Measurements from ENCODE around the gene NRG4. TPM values are rescaled to one million over a fixed set of nuclear protein-coding genes. Genes with fewer than 3 reads are reported as not detected.
"Not testable (repeated sequence)": the region's sequence is repeated elsewhere in the genome, so short reads cannot be mapped to it uniquely, and the experiment has no call there.

Gene NRG4
- total RNA-seq, 4 donors from 2014 or later = 0.12 to 0.13 TPM; not detected in 2

DNA sequence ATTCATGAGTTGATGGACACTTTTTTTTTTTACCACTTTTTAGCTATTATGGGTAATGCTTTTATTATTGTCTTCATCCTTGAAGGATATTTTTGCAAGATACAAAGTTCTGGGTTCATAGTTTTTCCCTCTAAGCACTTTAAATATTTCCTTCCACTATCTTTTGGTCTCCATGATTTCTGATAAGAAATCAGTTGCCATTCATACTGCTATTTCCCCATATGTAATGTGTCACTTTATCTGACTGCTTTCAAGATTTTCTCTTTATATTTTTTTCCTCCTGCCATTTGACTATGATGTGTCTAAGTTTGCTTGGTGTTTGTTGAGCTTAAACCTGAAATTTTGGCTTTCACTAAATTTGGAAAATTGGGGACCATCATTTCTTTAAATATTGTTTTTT, 19.3 kb downstream of the NRG4 start:
- no peak for ATAC-seq
- TF ChIP-seq EP300 (IDR thresholded peaks at IDR 0.05) = no peak
- TF ChIP-seq, protein P1, sequence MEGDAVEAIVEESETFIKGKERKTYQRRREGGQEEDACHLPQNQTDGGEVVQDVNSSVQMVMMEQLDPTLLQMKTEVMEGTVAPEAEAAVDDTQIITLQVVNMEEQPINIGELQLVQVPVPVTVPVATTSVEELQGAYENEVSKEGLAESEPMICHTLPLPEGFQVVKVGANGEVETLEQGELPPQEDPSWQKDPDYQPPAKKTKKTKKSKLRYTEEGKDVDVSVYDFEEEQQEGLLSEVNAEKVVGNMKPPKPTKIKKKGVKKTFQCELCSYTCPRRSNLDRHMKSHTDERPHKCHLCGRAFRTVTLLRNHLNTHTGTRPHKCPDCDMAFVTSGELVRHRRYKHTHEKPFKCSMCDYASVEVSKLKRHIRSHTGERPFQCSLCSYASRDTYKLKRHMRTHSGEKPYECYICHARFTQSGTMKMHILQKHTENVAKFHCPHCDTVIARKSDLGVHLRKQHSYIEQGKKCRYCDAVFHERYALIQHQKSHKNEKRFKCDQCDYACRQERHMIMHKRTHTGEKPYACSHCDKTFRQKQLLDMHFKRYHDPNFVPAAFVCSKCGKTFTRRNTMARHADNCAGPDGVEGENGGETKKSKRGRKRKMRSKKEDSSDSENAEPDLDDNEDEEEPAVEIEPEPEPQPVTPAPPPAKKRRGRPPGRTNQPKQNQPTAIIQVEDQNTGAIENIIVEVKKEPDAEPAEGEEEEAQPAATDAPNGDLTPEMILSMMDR (IDR thresholded peaks at IDR 0.05) = no peak
- no peak for TF ChIP-seq POLR2A (IDR thresholded peaks at IDR 0.05)
- TF ChIP-seq POLR2AphosphoS5 (IDR thresholded peaks at IDR 0.05) = no peak
- Histone ChIP-seq H3K4me1 (no peaks in the 10 kb centered on the region), H3K4me3 (no peak overlapping the region), H3K9me3 (no peaks in the 10 kb centered on the region), H3K36me3 (no peaks in the 10 kb centered on the region), H3K27ac (no peak overlapping the region), H3K27me3 (peaks cover 5% of the 10 kb centered on the region)

DNA sequence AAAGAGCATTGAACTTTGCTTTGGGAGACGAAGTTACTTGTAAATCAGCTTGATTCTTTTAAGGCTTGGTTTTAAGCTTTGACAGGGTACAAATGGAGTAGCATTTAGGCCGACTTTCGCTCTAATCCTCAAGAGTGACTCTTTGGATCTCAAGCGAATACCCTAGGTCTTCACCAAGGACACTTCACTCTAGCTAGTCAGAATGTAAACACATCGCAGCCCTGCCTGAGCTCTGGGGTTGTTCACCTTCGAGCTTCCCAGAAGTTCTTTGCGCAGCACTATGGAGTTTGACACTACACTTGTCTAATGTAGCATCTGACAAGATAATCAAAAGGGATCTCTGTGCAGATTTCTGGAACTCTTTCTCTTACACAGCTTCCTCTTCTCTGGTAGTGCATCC, 22.3 kb downstream of the NRG4 start:
- no peaks in the 10 kb centered on the region for H3K4me1 ChIP-seq
- no peak overlapping the region for H3K4me3 ChIP-seq
- TF ChIP-seq POLR2AphosphoS5 (IDR thresholded peaks at IDR 0.05) (no peak), EP300 (IDR thresholded peaks at IDR 0.05) (no peak), POLR2A (IDR thresholded peaks at IDR 0.05) (no peak)
- TF ChIP-seq, protein P1 (IDR thresholded peaks at IDR 0.05) = no peak
- H3K9me3 ChIP-seq = no peaks in the 10 kb centered on the region
- 57 to 60% methylated on average over 1 to 6 of the region's 7 CpGs for WGBS, 2 donors (ENCODE audit: low coverage in 1 of 2)
- H3K27me3 ChIP-seq = no peaks in the 10 kb centered on the region
- no peaks in the 10 kb centered on the region for H3K36me3 ChIP-seq
- ATAC-seq = no peak
- no peak overlapping the region for H3K27ac ChIP-seq

DNA sequence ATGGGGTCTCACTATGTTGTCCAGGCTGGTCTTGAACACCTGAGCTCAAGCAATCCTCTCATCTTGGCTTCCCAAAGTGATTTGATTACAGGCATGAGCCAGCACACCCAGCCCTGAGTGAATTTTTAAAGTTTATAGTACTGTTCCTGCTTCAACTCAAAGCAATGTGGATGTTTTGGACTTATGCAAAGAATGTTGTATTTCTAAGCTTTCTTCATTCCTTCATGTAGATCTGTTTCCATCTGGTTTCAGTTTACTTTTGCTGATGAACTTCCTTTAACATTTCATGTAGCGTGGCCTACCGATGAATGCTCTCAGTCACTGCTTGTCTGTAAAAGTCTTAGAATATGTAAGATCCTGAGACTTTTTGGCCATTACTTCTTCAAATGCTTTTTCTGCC, 23.2 kb downstream of the NRG4 start:
- H3K9me3 ChIP-seq = no peaks in the 10 kb centered on the region
- H3K4me3 ChIP-seq = no peak overlapping the region
- H3K4me1 ChIP-seq = no peaks in the 10 kb centered on the region
- no peak for ATAC-seq
- H3K27me3 ChIP-seq = no peaks in the 10 kb centered on the region
- no peaks in the 10 kb centered on the region for H3K36me3 ChIP-seq
- WGBS, 2 donors (ENCODE audit: low coverage in 1 of 2) = 48 to 59% methylated on average over 2 of the region's 2 CpGs
- H3K27ac ChIP-seq = no peak overlapping the region
- TF ChIP-seq EP300 (IDR thresholded peaks at IDR 0.05) (no peak), POLR2AphosphoS5 (IDR thresholded peaks at IDR 0.05) (no peak), POLR2A (IDR thresholded peaks at IDR 0.05) (no peak)
- TF ChIP-seq, protein P1 (IDR thresholded peaks at IDR 0.05) = no peak

DNA sequence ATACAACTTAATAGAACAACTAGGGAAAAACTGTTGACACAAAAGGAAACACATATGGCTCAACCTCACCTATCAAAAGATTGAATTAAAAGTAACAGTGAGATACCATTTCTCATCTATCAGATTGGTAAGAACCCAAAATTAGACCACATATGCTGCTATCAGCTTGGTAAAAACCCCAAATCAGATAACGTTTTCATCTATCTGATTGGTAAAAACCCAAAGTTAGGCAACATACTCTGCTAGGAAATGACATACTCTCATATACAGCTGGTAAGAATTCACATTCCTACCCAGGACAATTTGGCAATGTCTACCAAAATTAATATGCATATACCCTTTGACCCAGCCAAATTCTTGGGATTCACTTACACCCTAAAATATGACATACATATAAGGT, 26.3 kb downstream of the NRG4 start:
- Histone ChIP-seq H3K27me3 (no peaks in the 10 kb centered on the region), H3K9me3 (no peaks in the 10 kb centered on the region), H3K4me3 (no peak overlapping the region), H3K36me3 (no peaks in the 10 kb centered on the region), H3K4me1 (no peaks in the 10 kb centered on the region), H3K27ac (no peak overlapping the region)
- TF ChIP-seq, protein P1 (IDR thresholded peaks at IDR 0.05) = no peak
- TF ChIP-seq POLR2A (IDR thresholded peaks at IDR 0.05) (no peak), POLR2AphosphoS5 (IDR thresholded peaks at IDR 0.05) (no peak), EP300 (IDR thresholded peaks at IDR 0.05) (no peak)
- ATAC-seq = no peak
- WGBS, 2 donors (ENCODE audit: low coverage in 1 of 2) = 70 to 73% methylated on average over 1 of the region's 1 CpG

DNA sequence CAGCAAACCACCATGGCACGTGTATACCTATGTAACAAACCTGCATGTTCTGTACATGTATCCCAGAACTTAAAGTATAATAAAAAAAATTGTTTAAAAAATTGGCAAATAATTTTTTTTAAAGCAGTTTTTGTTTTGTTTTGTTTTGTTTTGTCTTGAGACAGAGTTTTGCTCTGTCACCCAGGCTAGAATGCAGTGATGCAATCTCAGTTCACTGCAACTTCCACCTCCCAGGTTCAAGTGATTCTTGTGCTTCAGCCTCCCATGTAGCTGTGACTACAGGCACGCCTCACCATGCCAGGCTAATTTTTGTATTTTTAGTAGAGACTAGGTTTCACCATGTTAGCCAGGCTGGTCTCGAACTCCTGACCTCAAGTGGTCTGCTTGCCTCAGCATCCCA, 27.5 kb downstream of the NRG4 start:
- whole genome bisulfite sequencing, 2 donors (ENCODE audit: low coverage in 1 of 2) = 87 to 89% methylated on average over 2 to 3 of the region's 3 CpGs
- not testable (repeated sequence) for H3K27me3 ChIP-seq

DNA sequence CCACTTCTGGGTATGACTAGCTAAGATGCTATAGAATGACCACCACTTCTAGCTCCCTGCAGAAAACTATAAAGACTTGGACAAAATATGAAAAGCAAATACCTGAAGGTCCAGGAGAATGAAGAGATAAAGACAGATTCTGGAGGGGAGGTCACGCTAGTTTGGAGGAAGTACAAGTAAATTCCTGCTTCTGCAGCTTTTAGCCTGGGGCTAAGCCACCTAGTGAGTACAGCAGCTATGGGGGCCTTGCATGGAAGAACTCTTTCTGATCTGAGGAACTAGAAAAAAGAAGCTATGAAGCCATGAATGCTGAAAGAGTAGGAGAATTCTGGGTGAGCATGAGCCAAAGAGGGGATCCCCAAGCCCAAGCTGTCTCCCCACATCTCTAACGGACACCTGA, 29.8 kb downstream of the NRG4 start:
- H3K4me3 ChIP-seq = no peak overlapping the region
- ATAC-seq = no peak
- peaks cover 14% of the 10 kb centered on the region for H3K27me3 ChIP-seq
- peaks cover 0 to under 1% (median 0%) of the 10 kb centered on the region in 3 donors for H3K9me3 ChIP-seq
- H3K27ac ChIP-seq = no peak overlapping the region
- H3K4me1 ChIP-seq = no peaks in the 10 kb centered on the region
- TF ChIP-seq, protein P1 (IDR thresholded peaks at IDR 0.05) = no peak
- TF ChIP-seq POLR2A (IDR thresholded peaks at IDR 0.05) (no peak), EP300 (IDR thresholded peaks at IDR 0.05) (no peak), POLR2AphosphoS5 (IDR thresholded peaks at IDR 0.05) (no peak)
- 67 to 73% methylated on average over 1 to 2 of the region's 2 CpGs for WGBS, 2 donors (ENCODE audit: low coverage in 1 of 2)
- no peaks in the 10 kb centered on the region for H3K36me3 ChIP-seq

More for the DNA sequence above, 27.5 kb downstream of the NRG4 start:
- not testable (repeated sequence) for H3K9me3 ChIP-seq, ATAC-seq, H3K4me3 ChIP-seq, H3K27ac ChIP-seq, H3K4me1 ChIP-seq, H3K36me3 ChIP-seq

Measured in gastroesophageal sphincter (tissue), 4 donors.